ENCODE results near the gene WDSUB1.

DNA sequence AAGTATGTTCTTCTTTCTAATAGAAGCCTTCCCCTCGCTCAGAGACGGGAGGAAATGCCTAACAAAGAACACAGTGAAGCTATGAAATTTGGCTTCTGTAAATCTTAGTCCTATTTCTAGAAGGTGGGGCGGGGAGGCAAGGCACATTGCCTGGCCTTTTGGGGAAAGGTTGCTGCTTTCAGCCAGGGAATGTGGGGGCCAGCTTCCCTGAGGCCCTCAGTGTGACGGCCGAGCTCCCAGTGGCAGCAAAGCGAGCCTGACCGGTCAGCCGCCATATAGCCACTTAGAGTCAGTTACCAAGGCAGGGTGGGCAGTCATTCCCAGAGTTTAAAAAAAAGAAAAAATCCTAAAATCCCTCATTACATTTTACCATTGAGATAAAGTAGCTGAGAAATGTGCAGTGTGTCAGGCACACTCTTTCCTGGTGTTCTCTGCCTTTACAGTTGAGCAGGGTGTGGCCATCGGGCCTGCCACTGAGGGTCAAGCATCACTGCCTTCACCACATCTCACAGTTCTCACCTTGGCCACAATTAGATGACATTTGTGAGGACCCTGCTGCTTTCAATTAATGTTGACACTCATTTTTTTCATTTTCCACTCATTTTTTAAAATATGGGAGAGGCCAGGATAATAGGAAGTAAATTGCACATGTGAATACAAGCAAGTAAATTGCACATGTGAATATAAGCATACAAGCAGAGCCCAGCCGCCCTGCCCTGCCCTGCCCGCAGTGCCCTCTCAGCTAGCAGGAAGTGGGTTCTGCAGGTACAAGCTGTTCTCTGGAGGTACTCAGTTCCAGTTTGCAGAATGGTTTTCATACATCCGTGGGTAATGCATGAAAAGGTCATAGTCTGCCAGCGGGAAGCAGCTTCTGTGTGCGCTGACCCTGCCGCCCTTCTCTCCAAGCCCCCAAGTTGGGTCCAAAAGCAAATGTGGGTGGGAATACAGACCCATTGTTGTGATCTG is 76.9 kb downstream of the WDSUB1 start:
- no peak for TF ChIP-seq CTCF (IDR thresholded peaks at IDR 0.05; ENCODE audit: extremely low read depth in 1 of 2, insufficient read depth in 1 of 2, low read depth in 1 of 2, low read length in 2 of 2)
- TF ChIP-seq MYC (IDR thresholded peaks at IDR 0.05; ENCODE audit: low read depth, low read length) = no peak
- TF ChIP-seq POLR2AphosphoS5 (IDR thresholded peaks at IDR 0.05; ENCODE audit: insufficient read depth, low read depth, low read length) = no peak
